Body of pancreas (tissue), 4 donors: ENCODE data around the gene MYBPC3.

ENCODE experiments used
- CTCF ChIP-seq, 7 experiments: fragments of 450-650 bp in 4 of 7; fragments of 200-600 bp in 3 of 7; sonication (generic) in 3 of 7; IDR thresholded peaks; one replicate each; pipeline ENCODE4 v1.5.1; 2016 to 2019; ENCODE audit warnings: antibody characterized with exemption in 7 of 7
- POLR2A ChIP-seq, 3 donors: fragments of 450-650 bp; IDR thresholded peaks; one replicate each; pipeline ENCODE4 v1.6.1; 2016; ENCODE audit warnings: antibody characterized with exemption in 3 of 3, mild to moderate bottlenecking in 2 of 3

- TF ChIP-seq CTCF (IDR thresholded peaks at IDR 0.05) (no peak), POLR2A (IDR thresholded peaks at IDR 0.05) (no peak)
Measured at GRCh38 chr11:47392546-47393162, 40.2 kb upstream of the MYBPC3 start.
